ENCODE measurements around the gene ZNF562.

The ZNF562 gene

DNA sequence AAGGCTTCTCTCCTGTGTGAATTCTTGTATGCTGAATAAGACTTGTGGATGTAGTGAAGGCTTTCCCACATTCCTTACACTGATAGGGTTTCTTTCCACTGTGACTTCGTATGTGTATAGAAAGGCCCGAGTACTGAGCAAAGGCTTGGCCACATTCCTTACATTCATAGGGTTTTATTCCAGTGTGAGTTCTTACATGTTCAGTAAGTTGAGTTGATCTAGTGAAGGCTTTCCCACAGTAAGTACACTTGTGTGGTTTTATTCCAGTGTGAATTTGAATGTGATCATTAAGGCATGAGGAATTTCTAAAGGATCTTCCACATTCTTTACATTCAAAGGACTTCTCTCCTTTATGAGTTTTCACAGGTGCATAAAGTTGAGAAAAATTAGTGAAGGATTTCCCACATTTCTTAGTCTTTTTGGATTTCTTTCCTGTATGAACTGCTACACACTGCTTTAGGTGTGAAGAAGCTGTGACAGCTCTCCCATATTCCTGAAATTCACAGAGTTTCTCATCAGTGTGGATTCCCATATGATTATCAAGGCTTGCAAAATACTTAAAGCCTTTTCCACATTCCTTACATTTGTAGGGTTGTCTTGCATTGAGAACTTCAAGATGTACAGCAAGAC is 64.3 kb downstream of the ZNF562 start:
- TF ChIP-seq EZH2 (optimal IDR thresholded peaks at IDR 0.05; ENCODE audit: low read depth, low read length) (no peak), EZH2phosphoT487 (IDR thresholded peaks at IDR 0.05; ENCODE audit: low read length) (no peak)
- no peaks in the 10 kb centered on the region for H3K79me2 ChIP-seq (ENCODE audit: low read length)
- no peaks in the 10 kb centered on the region for H3K9me2 ChIP-seq (replicated peaks; ENCODE audit: insufficient read depth, low read length)
- no peaks in the 10 kb centered on the region for H3K27me3 ChIP-seq (replicated peaks; ENCODE audit: insufficient read depth, low read length)
- no peak overlapping the region for H3K9ac ChIP-seq (ENCODE audit: low read length)
- no peaks in the 10 kb centered on the region for H3F3A ChIP-seq (ENCODE audit: insufficient read depth, low read length)
- no peaks in the 10 kb centered on the region for H3K9me3 ChIP-seq (replicated peaks; ENCODE audit: insufficient read depth, low read length)
- no peaks in the 10 kb centered on the region for H4K20me1 ChIP-seq (ENCODE audit: insufficient read depth, low read length)
- peaks cover 4% of the 10 kb centered on the region; the same call in 1 of the 2 replicates for H3K36me3 ChIP-seq (replicated peaks; ENCODE audit: insufficient read depth, low read length)
- no peaks in the 10 kb centered on the region for H3K4me1 ChIP-seq (ENCODE audit: low read length)
- no peak overlapping the region for H2AFZ ChIP-seq (ENCODE audit: low read length)
- H3K27ac ChIP-seq (ENCODE audit: low read length): no peak overlapping the region
- H3K4me2 ChIP-seq (ENCODE audit: low read depth, low read length): no peak overlapping the region
- no peak for DNase-seq
- no peak overlapping the region for H3K4me3 ChIP-seq (ENCODE audit: low read length)

DNA sequence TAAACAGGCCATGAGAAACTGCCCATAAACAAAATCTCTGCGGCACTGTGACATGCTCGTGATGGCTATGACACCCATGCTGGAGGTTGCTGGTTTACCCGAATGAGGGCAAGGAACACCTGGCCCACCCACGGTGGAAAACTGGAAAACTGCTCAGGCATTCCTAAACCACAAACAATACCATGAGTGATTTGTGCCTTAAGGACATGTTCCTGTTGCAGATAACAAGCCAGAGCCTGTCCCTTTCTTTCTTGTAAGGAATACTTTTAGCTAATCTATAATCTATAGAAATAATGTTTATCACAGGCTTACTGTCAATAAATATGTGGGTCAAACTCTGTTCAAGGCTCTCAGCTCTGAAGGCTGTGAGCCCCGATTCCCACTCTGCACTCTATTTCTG is 66.0 kb downstream of the ZNF562 start:
- peaks cover 4% of the 10 kb centered on the region; the same call in 1 of the 2 replicates for H3K36me3 ChIP-seq (replicated peaks; ENCODE audit: insufficient read depth, low read length)

GRCh38 chr19:9597027-9597426 is 77.9 kb downstream of the ZNF562 start:
- Histone ChIP-seq H3K4me1 (ENCODE audit: low read length) (no peaks in the 10 kb centered on the region), H3K4me2 (ENCODE audit: low read depth, low read length) (no peak overlapping the region), H3K4me3 (ENCODE audit: low read length) (no peak overlapping the region), H3K27ac (ENCODE audit: low read length) (no peak overlapping the region), H4K20me1 (ENCODE audit: insufficient read depth, low read length) (no peaks in the 10 kb centered on the region), H2AFZ (ENCODE audit: low read length) (no peak overlapping the region), H3K27me3 (replicated peaks; ENCODE audit: insufficient read depth, low read length) (peaks cover 18% of the 10 kb centered on the region), H3K9me2 (replicated peaks; ENCODE audit: insufficient read depth, low read length) (no peaks in the 10 kb centered on the region), H3K36me3 (replicated peaks; ENCODE audit: insufficient read depth, low read length) (no peaks in the 10 kb centered on the region), H3F3A (ENCODE audit: insufficient read depth, low read length) (no peaks in the 10 kb centered on the region), H3K79me2 (ENCODE audit: low read length) (no peaks in the 10 kb centered on the region), H3K9ac (ENCODE audit: low read length) (no peak overlapping the region), H3K9me3 (replicated peaks; ENCODE audit: insufficient read depth, low read length) (no peaks in the 10 kb centered on the region)
- TF ChIP-seq, protein P1, sequence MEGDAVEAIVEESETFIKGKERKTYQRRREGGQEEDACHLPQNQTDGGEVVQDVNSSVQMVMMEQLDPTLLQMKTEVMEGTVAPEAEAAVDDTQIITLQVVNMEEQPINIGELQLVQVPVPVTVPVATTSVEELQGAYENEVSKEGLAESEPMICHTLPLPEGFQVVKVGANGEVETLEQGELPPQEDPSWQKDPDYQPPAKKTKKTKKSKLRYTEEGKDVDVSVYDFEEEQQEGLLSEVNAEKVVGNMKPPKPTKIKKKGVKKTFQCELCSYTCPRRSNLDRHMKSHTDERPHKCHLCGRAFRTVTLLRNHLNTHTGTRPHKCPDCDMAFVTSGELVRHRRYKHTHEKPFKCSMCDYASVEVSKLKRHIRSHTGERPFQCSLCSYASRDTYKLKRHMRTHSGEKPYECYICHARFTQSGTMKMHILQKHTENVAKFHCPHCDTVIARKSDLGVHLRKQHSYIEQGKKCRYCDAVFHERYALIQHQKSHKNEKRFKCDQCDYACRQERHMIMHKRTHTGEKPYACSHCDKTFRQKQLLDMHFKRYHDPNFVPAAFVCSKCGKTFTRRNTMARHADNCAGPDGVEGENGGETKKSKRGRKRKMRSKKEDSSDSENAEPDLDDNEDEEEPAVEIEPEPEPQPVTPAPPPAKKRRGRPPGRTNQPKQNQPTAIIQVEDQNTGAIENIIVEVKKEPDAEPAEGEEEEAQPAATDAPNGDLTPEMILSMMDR (IDR thresholded peaks at IDR 0.05; ENCODE audit: low read length): no peak
- no peak for TF ChIP-seq EZH2 (optimal IDR thresholded peaks at IDR 0.05; ENCODE audit: low read depth, low read length)
- no peak for TF ChIP-seq EZH2phosphoT487 (IDR thresholded peaks at IDR 0.05; ENCODE audit: low read length)
- no peak for DNase-seq

More for the DNA sequence above, 66.0 kb downstream of the ZNF562 start:
- DNase-seq: no peak
- H4K20me1 ChIP-seq (ENCODE audit: insufficient read depth, low read length): no peaks in the 10 kb centered on the region
- no peaks in the 10 kb centered on the region for H3K9me3 ChIP-seq (replicated peaks; ENCODE audit: insufficient read depth, low read length)
- TF ChIP-seq EZH2phosphoT487 (IDR thresholded peaks at IDR 0.05; ENCODE audit: low read length): no peak
- TF ChIP-seq, protein P1 (IDR thresholded peaks at IDR 0.05; ENCODE audit: low read length): no peak
- no peak overlapping the region for H3K27ac ChIP-seq (ENCODE audit: low read length)
- H3K9me2 ChIP-seq (replicated peaks; ENCODE audit: insufficient read depth, low read length): no peaks in the 10 kb centered on the region
- no peak overlapping the region for H3K4me3 ChIP-seq (ENCODE audit: low read length)
- H3K4me2 ChIP-seq (ENCODE audit: low read depth, low read length): no peak overlapping the region
- no peaks in the 10 kb centered on the region for H3K27me3 ChIP-seq (replicated peaks; ENCODE audit: insufficient read depth, low read length)
- no peak overlapping the region for H2AFZ ChIP-seq (ENCODE audit: low read length)
- no peaks in the 10 kb centered on the region for H3K4me1 ChIP-seq (ENCODE audit: low read length)
- H3K79me2 ChIP-seq (ENCODE audit: low read length): no peaks in the 10 kb centered on the region
- H3F3A ChIP-seq (ENCODE audit: insufficient read depth, low read length): no peaks in the 10 kb centered on the region
- H3K9ac ChIP-seq (ENCODE audit: low read length): no peak overlapping the region
